A549 (cell line): ENCODE results near the gene ANXA9. TPM values are rescaled to one million over a fixed set of nuclear protein-coding genes. Genes with fewer than 3 reads are reported as not detected.

Experiments used
- ATAC-seq, 2 experiments: fragments of 200-7000 bp in 1 of 2; fragments of >200 bp in 1 of 2; cut with Nextera tagmentation in 1 of 2; cut with Tn5 transposase in 1 of 2; 3 replicates each; pipeline versions ENCODE4 v1.8.0 to v1.9.1; 2018 to 2020; ENCODE audit warnings: mild to moderate bottlenecking in 1 of 2, moderate library complexity in 1 of 2
- CTCF ChIA-PET: fragments of 300-600 bp; sonication (Branson Sonifier 250); formaldehyde crosslinking; extraction: SDS; loops from one replicate; lab custom pipeline; 2021; ENCODE audit warnings: antibody characterized with exemption, inconsistent platforms; lab: Yijun Ruan, JAX
- POLR2A ChIA-PET: fragments of 350-600 bp; formaldehyde crosslinking; extraction: SDS; loops from one replicate; lab custom pipeline; 2021; ENCODE audit warnings: antibody characterized with exemption, inconsistent platforms; lab: Yijun Ruan, JAX
- DNase-seq, 2 experiments: peaks; one replicate each; pipeline versions ENCODE4 v3.0.0 to v3.0.0-alpha.2; 2011 to 2016; ENCODE audit warnings: low read depth in 1 of 2, low spot score in 1 of 2
- FAIRE-seq: peaks from 2 replicates; lab custom pipeline; 2011; peaks lifted over from hg19 to GRCh38; lab: Jason Lieb, UNC
- H3K27ac ChIP-seq, 2 experiments: fragments of >200 bp; sonication (Bioruptor Twin); formaldehyde crosslinking; 3 replicates each; pipeline ENCODE4 v1.5.1; 2016 to 2017
- H3K4me1 ChIP-seq: fragments of >200 bp; sonication (Bioruptor Twin); formaldehyde crosslinking; 3 replicates; pipeline ENCODE4 v1.6.1; 2016
- H3K4me2 ChIP-seq: fragments of >200 bp; sonication (Bioruptor Twin); formaldehyde crosslinking; 3 replicates; pipeline ENCODE4 v1.6.1; 2016
- H3K4me3 ChIP-seq: fragments of >200 bp; sonication (Bioruptor Twin); formaldehyde crosslinking; 3 replicates; pipeline ENCODE4 v1.5.1; 2016
- H3K9me3 ChIP-seq: fragments of >200 bp; sonication (Bioruptor Twin); formaldehyde crosslinking; 3 replicates; pipeline ENCODE4 v1.6.1; 2016
- CBX8 ChIP-seq: fragments of 200-600 bp; sonication (generic); IDR thresholded peaks from 2 replicates; pipeline ENCODE4 v1.6.1; 2016
- EHF ChIP-seq: fragments of 250-450 bp; sonication (Bioruptor Pico); IDR thresholded peaks from 2 replicates; pipeline ENCODE4 v1.5.0; 2020; ENCODE audit warnings: mild to moderate bottlenecking
- EHMT2 ChIP-seq: fragments of 200-600 bp; sonication (generic); IDR thresholded peaks from 2 replicates; pipeline ENCODE4 v1.6.1; 2016; ENCODE audit warnings: antibody characterized with exemption, low read depth, mild to moderate bottlenecking, moderate library complexity
- FOSB ChIP-seq: fragments of 250-450 bp; sonication (Bioruptor Pico); IDR thresholded peaks from 2 replicates; pipeline ENCODE4 v1.5.0; 2020; ENCODE audit warnings: mild to moderate bottlenecking, moderate library complexity
- HEYL ChIP-seq: fragments of 250-450 bp; sonication (Bioruptor Pico); IDR thresholded peaks from 2 replicates; pipeline ENCODE4 v1.8.0; 2021; ENCODE audit warnings: mild to moderate bottlenecking, moderate library complexity
- HOXB5 ChIP-seq: fragments of 250-450 bp; sonication (Bioruptor Pico); IDR thresholded peaks from 2 replicates; pipeline ENCODE4 v1.5.0; 2020; ENCODE audit warnings: mild to moderate bottlenecking, moderate library complexity
- JUN ChIP-seq, 2 experiments: fragments of >200 bp; sonication (Bioruptor Twin); formaldehyde crosslinking; IDR thresholded peaks; 2 replicates in 1 of 2; 3 replicates in 1 of 2; pipeline ENCODE4 v1.6.1; 2016 to 2017
- RARB ChIP-seq: fragments of 250-450 bp; sonication (Bioruptor Pico); IDR thresholded peaks from 2 replicates; pipeline ENCODE4 v1.8.0; 2021; ENCODE audit warnings: mild to moderate bottlenecking, moderate library complexity
- RFX5 ChIP-seq: fragments of 450-650 bp; IDR thresholded peaks from 2 replicates; pipeline ENCODE4 v1.7.1; 2014; ENCODE audit warnings: antibody characterized with exemption, mild to moderate bottlenecking, moderate library complexity
- ZFP36 ChIP-seq: fragments of 450-650 bp; IDR thresholded peaks from 2 replicates; pipeline ENCODE4 v1.6.1; 2014; ENCODE audit warnings: borderline replicate concordance; ENCODE audit not compliant: partially characterized antibody
- WGBS: methylation state at CpG from one replicate; pipeline ENCODE4 v1.1.6; 2017; ENCODE audit errors: missing lambda C conversion rate; 5-methylcytosine and 5-hydroxymethylcytosine counted together
- polyA plus RNA-seq, 4 experiments: library from polyadenylated mRNA; depleted of rRNA in 3 of 4; stranded (reverse); fragments of >200 nt; fragmentation: RNase III in 1 of 4; extraction: RNeasy Plus Mini Kit Qiagen cat#74134 plus additional on column Dnase treatment in 1 of 4; gene quantifications; 2 replicates in 3 of 4; 3 replicates in 1 of 4; pipeline ENCODE4 v1.2.3, GENCODE V29; 2011 to 2017
- TF ChIP-seq, protein P1 (sequence below): fragments of >200 bp; sonication (Bioruptor Twin); formaldehyde crosslinking; IDR thresholded peaks from 3 replicates; pipeline ENCODE4 v1.5.1; 2016
- TF ChIP-seq, protein P2 (sequence below): fragments of 150-350 bp; IDR thresholded peaks from 2 replicates; pipeline ENCODE4 v1.6.1; 2014; ENCODE audit warnings: low read depth, mild to moderate bottlenecking, low read length
- TF ChIP-seq, protein P3 (sequence below): fragments of >200 bp; sonication (Bioruptor Twin); formaldehyde crosslinking; IDR thresholded peaks from 3 replicates; pipeline ENCODE4 v1.6.1; 2016
- TF ChIP-seq, protein P4 (sequence below): fragments of >200 bp; sonication (Bioruptor Twin); formaldehyde crosslinking; IDR thresholded peaks from 2 replicates; pipeline ENCODE4 v1.6.1; 2016

Gene ANXA9
- polyA plus RNA-seq, 2 of the 4 experiments (the other 2 are of a cell fraction) = 2.1 to 2.2 TPM

DNA sequence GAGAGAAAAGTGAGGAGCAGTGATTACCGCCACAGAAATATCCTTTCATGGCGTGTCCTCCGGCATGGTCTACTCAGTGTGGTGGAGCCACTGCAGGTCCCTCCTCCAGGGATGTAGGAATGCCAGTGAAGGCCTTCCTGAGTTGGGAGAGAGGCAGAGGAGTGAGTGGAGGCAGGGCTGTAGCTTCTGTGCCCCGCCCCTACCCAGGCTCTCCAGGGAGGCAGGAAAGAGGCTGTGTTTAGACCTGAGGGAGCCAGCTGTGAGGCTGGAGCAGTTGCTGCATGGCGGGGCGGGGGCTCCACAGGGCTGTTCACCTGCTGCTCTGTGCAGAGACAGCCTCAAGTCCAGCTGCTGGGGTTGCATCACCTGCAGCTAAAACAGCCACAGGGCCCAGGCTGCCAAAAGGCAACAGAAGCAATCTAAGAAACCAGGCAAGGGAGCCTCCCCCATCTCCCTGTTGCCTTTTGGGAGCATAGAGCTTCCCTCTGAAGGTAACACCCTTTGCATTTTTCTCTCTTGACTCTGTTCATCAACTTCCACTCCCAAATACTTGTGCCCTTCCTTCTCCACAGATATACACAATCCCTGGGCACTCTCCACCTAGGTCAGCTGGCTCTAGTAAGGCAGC is 801 bp upstream of the ANXA9 start (continued):
- TF ChIP-seq RARB (CRISPR knock-in tag) = no peak
- TF ChIP-seq HOXB5 (CRISPR knock-in tag) = no peak
- TF ChIP-seq, protein P1, sequence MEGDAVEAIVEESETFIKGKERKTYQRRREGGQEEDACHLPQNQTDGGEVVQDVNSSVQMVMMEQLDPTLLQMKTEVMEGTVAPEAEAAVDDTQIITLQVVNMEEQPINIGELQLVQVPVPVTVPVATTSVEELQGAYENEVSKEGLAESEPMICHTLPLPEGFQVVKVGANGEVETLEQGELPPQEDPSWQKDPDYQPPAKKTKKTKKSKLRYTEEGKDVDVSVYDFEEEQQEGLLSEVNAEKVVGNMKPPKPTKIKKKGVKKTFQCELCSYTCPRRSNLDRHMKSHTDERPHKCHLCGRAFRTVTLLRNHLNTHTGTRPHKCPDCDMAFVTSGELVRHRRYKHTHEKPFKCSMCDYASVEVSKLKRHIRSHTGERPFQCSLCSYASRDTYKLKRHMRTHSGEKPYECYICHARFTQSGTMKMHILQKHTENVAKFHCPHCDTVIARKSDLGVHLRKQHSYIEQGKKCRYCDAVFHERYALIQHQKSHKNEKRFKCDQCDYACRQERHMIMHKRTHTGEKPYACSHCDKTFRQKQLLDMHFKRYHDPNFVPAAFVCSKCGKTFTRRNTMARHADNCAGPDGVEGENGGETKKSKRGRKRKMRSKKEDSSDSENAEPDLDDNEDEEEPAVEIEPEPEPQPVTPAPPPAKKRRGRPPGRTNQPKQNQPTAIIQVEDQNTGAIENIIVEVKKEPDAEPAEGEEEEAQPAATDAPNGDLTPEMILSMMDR = no peak

DNA sequence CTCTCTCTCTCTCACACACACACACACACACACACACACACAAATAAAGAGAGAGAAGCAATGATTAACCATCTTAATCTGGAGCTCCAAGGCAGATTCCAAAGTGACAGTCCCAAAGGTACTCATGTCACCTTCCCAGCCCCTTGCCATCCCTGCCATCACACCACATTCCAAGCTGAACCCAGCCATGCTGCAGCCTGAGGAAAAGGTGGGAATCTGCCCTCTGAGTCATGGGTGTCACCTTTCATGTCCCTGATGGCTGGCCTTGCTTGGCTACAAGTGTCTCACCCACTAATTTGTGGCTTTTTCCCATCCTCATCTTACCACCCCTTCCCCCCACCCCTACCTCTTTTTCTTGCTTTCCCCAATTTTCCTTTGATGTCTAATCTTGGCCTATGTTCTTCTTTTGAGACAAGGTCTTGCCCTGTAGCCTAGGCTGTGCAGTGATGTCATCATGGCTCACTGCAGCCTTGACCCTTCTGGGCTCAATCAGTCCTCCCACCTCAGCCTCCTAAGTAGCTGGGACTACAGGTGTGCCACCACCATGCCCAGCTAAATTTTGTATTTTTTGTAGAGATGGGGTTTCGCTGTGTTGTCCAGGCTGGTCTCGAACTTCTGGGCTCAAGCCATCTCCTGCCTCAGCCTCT is 3.2 kb downstream of the ANXA9 start:
- H3K4me3 ChIP-seq = no peak overlapping the region
- ATAC-seq (no peak), DNase-seq (no peak), FAIRE-seq (no peak)
- CTCF ChIA-PET = interaction anchor here (0.6 to 26.8 kb wide), 6 partner anchors 0 to 451 kb away, joined by 3 to 586 read pairs (median 6); partner anchors contain the start of genes ANXA9, CERS2 and MINDY1
- 82% methylated on average over 2 of the region's 2 CpGs for WGBS
- H3K4me1 ChIP-seq = peaks cover 19% of the 10 kb centered on the region
- POLR2A ChIA-PET = no interaction called here
- no peak for TF ChIP-seq CBX8
- TF ChIP-seq EHF (CRISPR knock-in tag) = no peak
- TF ChIP-seq, protein P2, sequence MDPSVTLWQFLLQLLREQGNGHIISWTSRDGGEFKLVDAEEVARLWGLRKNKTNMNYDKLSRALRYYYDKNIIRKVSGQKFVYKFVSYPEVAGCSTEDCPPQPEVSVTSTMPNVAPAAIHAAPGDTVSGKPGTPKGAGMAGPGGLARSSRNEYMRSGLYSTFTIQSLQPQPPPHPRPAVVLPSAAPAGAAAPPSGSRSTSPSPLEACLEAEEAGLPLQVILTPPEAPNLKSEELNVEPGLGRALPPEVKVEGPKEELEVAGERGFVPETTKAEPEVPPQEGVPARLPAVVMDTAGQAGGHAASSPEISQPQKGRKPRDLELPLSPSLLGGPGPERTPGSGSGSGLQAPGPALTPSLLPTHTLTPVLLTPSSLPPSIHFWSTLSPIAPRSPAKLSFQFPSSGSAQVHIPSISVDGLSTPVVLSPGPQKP = no peak
- TF ChIP-seq, protein P1 = no peak
- no peak for TF ChIP-seq JUN (IDR thresholded peaks at IDR 0.05)
- no peak for TF ChIP-seq HEYL (CRISPR knock-in tag)
- TF ChIP-seq RARB (CRISPR knock-in tag) = no peak
- no peak overlapping the region for H3K27ac ChIP-seq
- H3K9me3 ChIP-seq = no peaks in the 10 kb centered on the region
- H3K4me2 ChIP-seq = no peak overlapping the region

DNA sequence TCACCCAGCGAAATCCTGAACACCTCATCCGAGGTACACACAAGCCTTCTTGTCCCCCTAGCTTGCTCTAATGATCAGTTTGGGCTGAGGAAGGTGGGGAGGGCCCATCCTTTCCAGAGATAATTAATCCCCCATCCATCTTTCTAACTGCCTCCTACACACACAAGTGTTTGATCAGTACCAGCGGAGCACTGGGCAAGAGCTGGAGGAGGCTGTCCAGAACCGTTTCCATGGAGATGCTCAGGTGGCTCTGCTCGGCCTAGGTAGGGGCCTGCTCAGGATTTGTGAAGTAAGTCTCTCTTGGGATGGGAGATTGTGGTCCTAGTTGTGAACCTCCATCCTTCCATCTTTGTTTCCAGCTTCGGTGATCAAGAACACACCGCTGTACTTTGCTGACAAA is 5.8 kb downstream of the ANXA9 start:
- H3K4me1 ChIP-seq = no peaks in the 10 kb centered on the region
- 81% methylated on average over 7 of the region's 7 CpGs for WGBS
- CTCF ChIA-PET = interaction anchor here (0.9 to 26.8 kb wide), 3 partner anchors 2 to 65 kb away, joined by 3 to 586 read pairs (median 586); partner anchors contain the start of genes ANXA9, CERS2 and MINDY1

More for the DNA sequence above, 5.8 kb downstream of the ANXA9 start:
- Histone ChIP-seq H3K4me2 (no peak overlapping the region), H3K4me3 (no peak overlapping the region), H3K9me3 (no peaks in the 10 kb centered on the region), H3K27ac (no peak overlapping the region)
- POLR2A ChIA-PET = no interaction called here
- no peak for DNase-seq
- ATAC-seq = no peak
- FAIRE-seq = no peak
- TF ChIP-seq EHF (CRISPR knock-in tag) (no peak), RFX5 (no peak), EHMT2 (no peak), ZFP36 (no peak), FOSB (no peak)
- TF ChIP-seq, protein P3, sequence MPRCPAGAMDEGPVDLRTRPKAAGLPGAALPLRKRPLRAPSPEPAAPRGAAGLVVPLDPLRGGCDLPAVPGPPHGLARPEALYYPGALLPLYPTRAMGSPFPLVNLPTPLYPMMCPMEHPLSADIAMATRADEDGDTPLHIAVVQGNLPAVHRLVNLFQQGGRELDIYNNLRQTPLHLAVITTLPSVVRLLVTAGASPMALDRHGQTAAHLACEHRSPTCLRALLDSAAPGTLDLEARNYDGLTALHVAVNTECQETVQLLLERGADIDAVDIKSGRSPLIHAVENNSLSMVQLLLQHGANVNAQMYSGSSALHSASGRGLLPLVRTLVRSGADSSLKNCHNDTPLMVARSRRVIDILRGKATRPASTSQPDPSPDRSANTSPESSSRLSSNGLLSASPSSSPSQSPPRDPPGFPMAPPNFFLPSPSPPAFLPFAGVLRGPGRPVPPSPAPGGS = no peak
- TF ChIP-seq, protein P4, sequence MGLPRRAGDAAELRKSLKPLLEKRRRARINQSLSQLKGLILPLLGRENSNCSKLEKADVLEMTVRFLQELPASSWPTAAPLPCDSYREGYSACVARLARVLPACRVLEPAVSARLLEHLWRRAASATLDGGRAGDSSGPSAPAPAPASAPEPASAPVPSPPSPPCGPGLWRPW = no peak
